Lung (tissue), 12 donors: ENCODE measurements around the gene TRMT44. TPM values are rescaled to one million over a fixed set of nuclear protein-coding genes. Genes with fewer than 3 reads are reported as not detected.

Experiments
- ATAC-seq: fragments of 200-7000 bp; cut with Tn5 transposase; one replicate; pipeline ENCODE4 v1.9.1; 2020; ENCODE audit warnings: moderate number of reproducible peaks; ENCODE audit not compliant: insufficient read depth, low FRiP score
- DNase-seq, 3 donors: peaks; one replicate each; pipeline ENCODE4 v3.0.0-alpha.2; 2013 to 2017
- H3K27ac ChIP-seq, 2 donors: one replicate each; pipeline ENCODE4 v1.5.1; 2013; ENCODE audit warnings: mild to moderate bottlenecking in 2 of 2, moderate library complexity in 2 of 2, control low read depth in 1 of 2, inconsistent platforms in 1 of 2, low read depth in 1 of 2, low read length in 1 of 2
- H3K27me3 ChIP-seq, 3 donors: one replicate each; pipeline ENCODE4 v1.5.1; 2013; ENCODE audit warnings: low read length in 2 of 3; ENCODE audit not compliant: control insufficient read depth in 3 of 3, insufficient read depth in 3 of 3
- H3K36me3 ChIP-seq, 4 donors: one replicate each; pipeline ENCODE4 v1.5.1; 2013; ENCODE audit warnings: low read length in 4 of 4, mild to moderate bottlenecking in 1 of 4, moderate library complexity in 1 of 4; ENCODE audit not compliant: control insufficient read depth in 4 of 4, insufficient read depth in 4 of 4
- H3K4me1 ChIP-seq, 5 donors: one replicate each; pipeline ENCODE4 v1.5.1; 2013; ENCODE audit warnings: low read length in 5 of 5, mild to moderate bottlenecking in 2 of 5, moderate library complexity in 1 of 5; ENCODE audit not compliant: control insufficient read depth in 5 of 5, insufficient read depth in 5 of 5
- H3K4me3 ChIP-seq: one replicate; pipeline ENCODE4 v1.5.1; 2013; ENCODE audit warnings: mild to moderate bottlenecking, control low read depth, moderate library complexity
- H3K9ac ChIP-seq, 2 donors: one replicate each; pipeline ENCODE4 v1.5.1; 2013; ENCODE audit warnings: low read length in 2 of 2, control low read depth in 1 of 2; ENCODE audit not compliant: insufficient read depth in 1 of 2
- H3K9me3 ChIP-seq, 4 donors: one replicate each; pipeline ENCODE4 v1.5.1; 2013; ENCODE audit warnings: low read length in 3 of 4, mild to moderate bottlenecking in 1 of 4, moderate library complexity in 1 of 4; ENCODE audit not compliant: control insufficient read depth in 4 of 4, insufficient read depth in 3 of 4
- CTCF ChIP-seq: IDR thresholded peaks from 2 replicates; pipeline ENCODE4 v1.5.1; 2012; ENCODE audit warnings: mild to moderate bottlenecking; ENCODE audit errors: control extremely low read depth, extremely low read depth
- WGBS, 2 donors: extraction: QIAGEN DNeasy Blood & Tissue Kit; methylation state at CpG; one replicate each; pipeline ENCODE4 v1.1.7; 2013; 5-methylcytosine and 5-hydroxymethylcytosine counted together
- polyA plus RNA-seq, 2 donors: library from polyadenylated mRNA; stranded (reverse); fragments of 200-250 nt; gene quantifications; one replicate each; pipeline ENCODE4 v1.2.1, GENCODE V29; 2013
- total RNA-seq, 2 donors: library from RNA; depleted of rRNA in 1 of 2; stranded (reverse); fragments of >200 nt in 1 of 2; gene quantifications; one replicate each; pipeline ENCODE4 v1.2.1, GENCODE V29; 2014 to 2021
- donor health status: control.
- donor health status: control.
- donor health status: Bipolar disorder and iron deficiency.
- donor health status: healthy.
- donor health status: DM: yes; HTN: yes; CAD: no.

The TRMT44 gene
- total and polyA plus RNA-seq, 4 donors, result 7.3 to 24.8 (median 15.0) TPM

GRCh38 chr4:8411351-8412180, 29.0 kb upstream of the TRMT44 start:
- peaks cover 7 to 42% (median 29%) of the 10 kb centered on the region in 4 donors for H3K36me3 ChIP-seq
- H3K4me1 ChIP-seq, result peaks cover 0 to 15% (median 0%) of the 10 kb centered on the region in 5 donors
- WGBS, 2 donors, result 92 to 96% methylated on average over 13 of the region's 13 CpGs
- TF ChIP-seq CTCF, result no peak
- H3K4me3 ChIP-seq, result no peak overlapping the region
- H3K27ac ChIP-seq, result no peak overlapping the region
- DNase-seq, result no peak
- H3K27me3 ChIP-seq, result no peaks in the 10 kb centered on the region
- no peaks in the 10 kb centered on the region for H3K9me3 ChIP-seq
- no peak overlapping the region for H3K9ac ChIP-seq
- no peak for ATAC-seq

GRCh38 chr4:8412288-8412687, 28.3 kb upstream of the TRMT44 start:
- Histone ChIP-seq H3K27ac (no peak overlapping the region), H3K4me1 (peaks cover 0 to 17% (median 0%) of the 10 kb centered on the region in 5 donors), H3K9me3 (no peaks in the 10 kb centered on the region), H3K4me3 (no peak overlapping the region), H3K36me3 (peaks cover 7 to 42% (median 29%) of the 10 kb centered on the region in 4 donors), H3K9ac (no peak overlapping the region), H3K27me3 (no peaks in the 10 kb centered on the region)
- DNase-seq (no peak), ATAC-seq (no peak)
- 83 to 97% methylated on average over 5 of the region's 5 CpGs for WGBS, 2 donors
- no peak for TF ChIP-seq CTCF

- H3K4me1 ChIP-seq, result peaks cover 0 to 20% (median 0%) of the 10 kb centered on the region in 5 donors
- DNase-seq (no peak), ATAC-seq (no peak)
- H3K27me3 ChIP-seq, result no peaks in the 10 kb centered on the region
- no peaks in the 10 kb centered on the region for H3K9me3 ChIP-seq
- no peak overlapping the region for H3K27ac ChIP-seq
- no peak overlapping the region for H3K4me3 ChIP-seq
- no peak overlapping the region for H3K9ac ChIP-seq
- H3K36me3 ChIP-seq, result peaks cover 7 to 30% (median 27%) of the 10 kb centered on the region in 4 donors
- 85 to 89% methylated on average over 2 of the region's 2 CpGs for WGBS, 2 donors
- no peak for TF ChIP-seq CTCF
Measured at GRCh38 chr4:8414377-8414776, 26.2 kb upstream of the TRMT44 start.
